GM18867 (cell line): ENCODE results near the gene ZNF436.

Source experiments
- ATAC-seq: cut with Tn5 transposase; IDR thresholded peaks from one replicate; pipeline ENCODE4 v1.9.1; 2021; ENCODE audit warnings: mild to moderate bottlenecking, moderate library complexity; ENCODE audit not compliant: unreplicated experiment

The ZNF436 gene

DNA sequence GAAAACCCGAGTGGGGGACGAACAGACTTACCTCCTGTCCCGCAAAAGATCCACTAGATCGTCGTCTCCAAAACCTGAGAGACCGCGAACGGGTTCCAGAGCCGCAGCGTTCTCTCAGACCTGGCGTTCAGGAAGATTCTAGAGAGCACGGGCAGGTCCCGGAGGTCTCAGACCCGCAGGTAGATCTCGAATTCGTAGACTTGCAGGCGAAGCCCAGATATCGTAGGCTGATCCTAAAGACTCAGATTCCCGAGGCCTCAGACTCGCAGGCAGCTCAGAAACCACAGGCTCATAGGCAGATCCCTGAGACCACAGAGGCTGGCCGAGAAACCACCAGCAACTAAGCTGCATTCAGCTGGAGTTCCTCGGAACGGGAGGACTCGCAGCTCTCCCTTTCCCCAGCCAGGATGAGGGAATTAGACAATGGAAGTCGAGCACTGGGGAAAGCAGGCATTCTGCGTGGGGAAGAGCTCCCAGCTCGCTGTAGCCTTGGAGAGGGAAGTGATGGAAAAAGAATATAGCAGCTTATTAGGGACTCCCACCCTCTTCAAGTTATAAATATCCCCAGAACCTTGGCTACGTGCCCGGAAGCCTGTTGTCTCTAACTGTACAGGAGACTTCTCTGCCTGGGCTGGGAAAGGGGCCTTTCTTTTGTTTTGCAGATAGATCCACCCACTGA is at the start of gene ZNF436:
Gene ZNF436, minus strand, starts transcription at position 502 of the 679 bp plus-strand sequence. CDS start 1,831 bp downstream, outside the sequence.
- ATAC-seq, result no peak

DNA sequence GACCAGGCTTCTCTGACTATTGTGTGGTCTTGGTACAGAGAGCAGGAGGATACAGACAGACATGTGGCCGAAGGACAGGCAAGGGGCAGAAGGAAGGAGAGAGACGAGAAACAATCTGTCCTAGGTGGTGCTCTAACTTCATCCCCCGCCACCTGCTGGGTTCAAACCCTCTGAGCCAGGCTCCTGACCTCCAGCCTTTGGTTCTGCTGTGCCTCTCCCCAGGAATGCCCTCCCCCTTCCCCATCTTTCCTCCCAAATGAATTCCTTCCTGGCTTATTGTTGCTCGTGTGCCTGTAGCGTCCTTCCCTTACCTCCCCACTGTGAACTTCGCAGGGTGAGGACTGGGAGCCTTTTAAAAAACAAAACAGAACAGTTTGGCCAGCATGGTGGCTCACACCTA is 49.5 kb upstream of the ZNF436 start:
- no peak for ATAC-seq

DNA sequence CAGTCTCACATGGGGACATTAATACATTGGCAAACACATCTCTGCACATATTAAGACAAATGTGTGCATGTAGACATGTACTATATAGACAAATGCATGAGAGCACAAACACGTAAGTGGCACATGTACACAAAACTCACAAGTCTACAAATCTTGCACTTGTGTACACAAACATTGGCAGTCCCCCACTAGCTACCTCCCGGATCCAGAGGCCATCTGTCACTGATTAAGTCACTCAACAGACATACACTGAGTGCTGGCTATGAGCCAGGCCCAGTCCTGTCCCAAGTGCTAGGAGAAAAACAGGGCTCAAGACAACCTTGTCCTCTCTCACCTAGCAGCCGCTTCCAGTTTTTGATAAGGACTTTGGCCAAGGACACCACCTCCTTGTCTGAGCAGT is 47.9 kb upstream of the ZNF436 start:
- ATAC-seq, result no peak

DNA sequence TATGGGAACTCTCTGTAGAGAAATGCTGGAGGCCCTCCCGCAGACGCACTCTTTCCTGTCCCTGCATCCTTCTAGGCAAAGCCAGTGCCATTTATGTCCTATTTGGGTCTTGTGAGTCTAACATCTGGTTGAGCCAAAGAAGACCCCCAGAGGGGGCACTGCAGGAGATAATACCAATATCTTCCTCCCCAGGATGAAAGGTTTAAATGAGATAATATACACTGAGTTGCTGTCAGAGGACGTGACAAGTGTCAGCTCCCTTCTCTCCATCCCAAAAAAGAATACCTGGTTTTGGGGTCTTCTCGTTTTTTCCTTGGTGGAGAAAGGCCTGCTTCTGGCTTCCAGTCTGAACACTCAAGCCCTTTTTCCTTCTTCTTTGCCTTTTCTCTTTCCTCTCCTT is 47.3 kb upstream of the ZNF436 start:
- no peak for ATAC-seq

DNA sequence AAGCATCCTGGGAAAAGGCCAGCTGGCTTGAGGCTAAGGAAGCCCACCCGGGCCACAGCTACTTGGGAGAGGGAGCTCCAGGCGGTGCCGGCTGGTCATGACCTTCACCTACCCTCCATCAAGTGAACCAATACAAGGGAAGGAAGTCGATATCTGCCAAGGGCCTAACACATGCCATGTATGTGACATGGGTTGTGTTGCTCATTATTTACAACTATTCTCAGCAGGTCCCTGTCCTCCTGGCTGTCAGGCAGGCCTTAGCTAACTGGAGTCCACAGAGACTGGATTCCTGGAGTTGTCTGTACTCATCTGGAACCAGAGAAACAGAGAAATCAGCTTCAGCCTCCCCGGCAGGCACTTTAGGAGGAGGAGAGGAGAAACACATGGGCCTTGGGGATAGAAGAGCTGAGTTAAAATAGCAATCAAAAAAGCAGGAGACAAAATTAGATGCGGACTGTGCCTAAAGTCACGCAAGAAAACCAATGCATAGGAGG is 39.2 kb upstream of the ZNF436 start:
- ATAC-seq, result no peak

DNA sequence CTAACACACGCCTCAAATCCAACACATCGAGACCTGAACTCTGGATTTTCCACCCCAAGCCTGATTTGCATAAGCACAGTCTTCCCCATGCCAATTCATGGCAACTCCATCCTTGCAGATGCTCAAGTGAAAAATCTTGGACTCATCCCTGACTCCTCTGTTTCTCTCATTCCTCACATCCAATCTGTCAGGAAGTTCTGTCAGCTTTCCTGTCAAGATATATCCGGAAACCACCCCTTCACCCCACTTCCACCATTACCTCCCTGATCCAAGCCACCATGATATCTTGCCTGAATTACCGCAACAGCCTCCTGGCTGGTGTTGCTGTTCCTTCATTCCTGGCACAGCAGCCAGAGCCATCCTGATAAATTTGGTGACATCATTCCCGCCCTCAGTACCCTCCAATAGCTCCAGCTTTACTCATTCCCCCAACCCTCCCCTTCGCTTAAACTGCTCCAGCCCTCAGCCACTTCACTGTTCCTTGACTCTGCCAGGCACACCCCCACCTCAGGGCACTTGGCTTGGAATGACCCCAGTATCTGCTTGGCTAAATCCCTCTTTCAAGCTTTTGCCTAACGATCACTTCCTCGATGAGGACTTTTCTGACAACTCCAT is 37.5 kb upstream of the ZNF436 start:
- no peak for ATAC-seq

DNA sequence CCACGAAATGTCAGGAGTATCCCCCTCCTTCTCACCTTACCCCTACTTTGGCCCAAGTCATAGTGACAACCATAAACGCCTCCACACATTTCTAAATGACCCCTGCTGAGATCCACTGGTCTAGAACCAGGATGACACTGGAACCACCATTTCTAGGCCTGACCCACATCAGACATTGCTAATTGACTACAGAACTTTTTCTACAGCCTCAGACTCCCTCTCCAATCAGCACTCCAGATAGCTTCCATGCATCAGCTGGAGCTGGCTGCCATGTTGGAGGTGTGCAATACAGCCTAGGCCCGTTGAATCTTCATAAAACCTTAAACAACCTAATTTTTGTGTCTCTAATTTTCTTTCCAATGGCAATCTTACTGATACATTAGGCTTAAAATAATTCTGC is 36.3 kb upstream of the ZNF436 start:
- ATAC-seq, result no peak

DNA sequence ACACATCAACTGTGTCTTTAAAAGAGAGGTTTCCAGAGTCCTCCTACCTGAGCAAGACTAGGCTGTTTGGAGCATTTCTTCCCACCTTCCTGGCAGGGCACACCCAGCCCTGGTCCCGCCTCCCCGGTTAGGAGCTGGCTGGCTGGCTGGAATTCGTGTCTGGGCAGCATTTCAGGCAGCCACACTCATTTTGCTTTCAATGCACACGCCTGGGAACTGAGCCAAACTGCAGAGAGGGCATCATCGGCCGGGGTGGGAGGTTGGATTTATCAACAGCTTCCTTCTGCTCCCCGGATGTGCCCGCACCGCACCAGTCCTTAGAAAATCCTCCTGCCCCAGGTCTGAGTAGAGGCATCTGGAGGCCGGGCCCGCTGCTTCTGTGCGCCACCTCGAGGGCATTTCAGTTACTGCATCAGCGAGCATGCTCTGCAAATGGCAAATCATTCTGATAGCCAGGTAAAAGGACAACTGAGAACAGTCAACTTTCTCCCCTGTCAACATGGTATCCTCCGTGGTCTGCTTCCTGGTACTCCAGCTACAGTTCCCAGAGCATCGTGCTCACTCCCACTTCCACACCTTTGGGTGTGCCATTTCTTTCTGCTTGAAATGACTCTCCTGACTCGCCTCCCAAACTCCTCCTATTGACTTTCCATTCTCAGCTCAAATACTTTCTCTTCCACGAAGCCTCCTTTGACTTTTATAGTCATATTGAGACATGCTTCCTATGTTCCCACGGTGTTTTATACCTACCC is 34.3 kb upstream of the ZNF436 start:
- ATAC-seq, result peak; percentile 48

DNA sequence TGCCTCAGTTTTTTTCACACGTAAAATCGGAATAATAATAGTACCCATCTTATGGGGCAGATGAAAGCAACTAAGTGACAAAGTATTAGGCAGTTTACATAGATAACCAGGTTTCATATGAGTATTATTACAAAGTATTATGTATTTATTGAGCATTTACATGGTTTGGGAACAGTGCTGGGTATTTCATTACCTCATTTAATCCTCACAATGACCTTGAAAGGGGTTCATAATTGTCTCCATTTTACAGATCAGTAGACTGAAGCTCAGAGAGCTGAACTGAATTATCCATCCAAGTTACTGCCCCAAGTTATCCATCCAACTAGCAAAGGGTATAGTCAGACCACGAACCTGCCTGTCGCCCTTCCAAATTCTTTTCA is 33.7 kb upstream of the ZNF436 start:
- ATAC-seq, result no peak

DNA sequence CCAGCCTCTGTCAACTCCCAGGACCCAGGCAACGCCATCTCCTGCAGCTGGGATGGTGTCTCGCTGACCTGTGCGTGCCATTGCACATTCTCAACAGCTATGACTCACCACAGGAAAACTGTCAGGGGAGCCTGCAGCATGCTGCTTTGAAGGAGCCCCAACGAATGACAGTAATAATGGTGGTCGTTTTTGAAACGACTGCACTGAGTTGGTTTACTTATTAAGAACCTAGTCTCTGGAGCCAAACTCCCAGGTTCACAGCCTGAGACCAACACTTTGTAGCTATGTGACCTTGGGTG is 33.4 kb upstream of the ZNF436 start:
- no peak for ATAC-seq

DNA sequence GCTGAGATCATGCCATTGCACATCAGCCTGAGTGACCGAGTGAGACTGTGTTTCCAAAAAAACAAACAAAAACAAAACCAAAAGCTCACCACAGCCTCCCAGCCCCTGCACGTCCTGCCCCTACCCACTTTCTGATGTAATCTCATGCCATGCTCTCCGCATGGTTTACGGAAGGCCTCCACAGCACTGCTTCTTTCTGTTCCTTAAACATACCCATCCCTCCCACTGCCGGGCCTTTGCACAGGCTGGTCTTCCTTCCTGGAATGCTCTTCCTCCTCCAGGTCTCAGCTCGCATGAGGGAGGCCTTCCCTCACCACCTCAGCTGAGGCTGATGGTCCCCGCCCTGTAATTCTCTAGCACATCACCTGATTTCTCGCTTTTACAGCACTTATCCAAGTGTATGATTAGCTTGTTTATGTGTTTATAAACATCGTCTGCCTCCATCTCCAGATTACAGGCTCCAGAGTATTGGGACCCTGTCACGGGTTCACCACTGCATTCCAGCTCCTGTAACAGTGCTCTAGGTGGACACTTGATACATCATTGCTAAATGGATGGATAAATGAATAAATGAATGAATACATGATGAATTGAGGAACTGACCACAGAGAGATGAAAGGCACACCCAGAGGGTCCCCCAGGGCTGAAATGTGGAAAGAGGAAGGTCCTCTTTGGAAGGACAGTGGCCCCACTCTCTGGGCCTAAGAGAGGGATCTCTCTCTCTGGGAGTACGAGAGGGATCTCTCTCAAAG is 32.8 kb upstream of the ZNF436 start:
- ATAC-seq, result no peak

DNA sequence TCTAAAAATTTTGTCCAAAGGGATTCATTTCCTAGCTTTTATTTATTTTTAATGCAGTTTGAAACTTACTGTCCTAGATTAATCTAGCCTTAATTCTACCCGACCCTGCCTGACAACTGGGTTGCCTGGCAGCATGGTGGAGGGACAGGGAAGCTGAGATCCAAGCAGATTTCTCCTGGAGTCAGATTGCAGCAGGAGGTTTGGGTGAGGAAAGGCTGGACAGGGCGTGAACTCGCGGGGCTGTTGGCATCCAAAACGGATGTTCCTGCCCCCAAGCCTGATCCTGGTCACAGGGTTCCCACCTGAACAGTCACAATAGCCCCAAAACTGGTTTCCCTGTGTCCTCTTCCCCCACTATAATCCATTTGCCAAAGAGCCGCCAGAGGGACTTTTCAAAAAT is 31.7 kb upstream of the ZNF436 start:
- ATAC-seq, result no peak

DNA sequence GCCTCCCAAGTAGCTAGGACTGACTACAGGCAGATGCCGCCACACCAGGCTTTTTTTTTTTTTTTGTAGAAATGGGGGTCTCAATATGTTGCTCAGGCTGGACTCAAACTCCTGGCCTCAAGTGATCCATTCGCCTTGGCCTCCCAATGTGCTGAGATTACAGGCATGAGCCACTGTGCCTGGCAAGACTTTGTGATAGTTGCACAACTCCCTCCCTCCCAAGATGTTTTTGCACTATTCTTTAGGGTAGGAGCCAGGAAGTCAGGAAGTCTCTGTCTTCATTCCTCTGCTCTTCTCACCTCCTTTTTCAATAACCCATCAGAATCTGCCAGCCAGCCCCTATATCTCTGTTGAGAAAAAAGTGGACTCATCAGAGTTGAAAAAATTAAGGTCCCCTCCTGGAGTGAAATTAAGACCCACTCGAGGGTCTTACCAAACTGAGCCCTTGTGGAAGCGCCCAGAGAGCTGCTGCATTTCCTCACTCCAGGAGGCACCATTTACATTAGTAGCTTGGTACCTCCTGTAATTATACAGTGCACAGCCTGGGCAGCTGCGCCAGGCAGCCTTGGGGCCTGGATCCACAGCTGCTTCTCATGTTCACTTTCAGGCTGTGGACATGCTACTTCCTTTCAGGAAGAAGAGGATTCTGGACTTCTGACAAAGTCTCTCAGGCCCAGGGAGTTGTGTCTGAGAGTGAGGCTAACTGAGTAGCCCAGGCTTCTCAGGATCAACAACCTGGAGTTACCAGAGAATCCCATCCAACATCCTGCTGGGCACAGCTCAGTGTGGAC is 30.9 kb upstream of the ZNF436 start:
- ATAC-seq, result no peak

DNA sequence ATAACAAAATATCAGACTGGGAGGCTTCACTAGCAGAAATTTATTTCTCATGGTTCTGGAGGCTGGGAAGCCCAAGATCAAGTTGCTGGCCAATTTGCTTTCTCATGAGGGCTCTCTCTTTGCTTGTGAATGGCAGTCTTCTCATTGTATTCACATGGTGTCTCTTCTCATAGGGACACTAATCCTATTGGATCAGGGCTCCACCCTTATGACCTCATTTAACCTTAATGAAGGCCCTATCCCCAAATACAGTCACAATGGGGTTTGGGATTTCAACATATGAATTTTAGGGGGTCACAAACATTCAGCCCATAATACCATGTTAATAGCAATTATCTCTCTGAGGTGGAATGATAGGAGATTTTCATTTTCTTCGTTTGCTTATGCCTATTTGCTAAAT is 29.6 kb upstream of the ZNF436 start:
- no peak for ATAC-seq

DNA sequence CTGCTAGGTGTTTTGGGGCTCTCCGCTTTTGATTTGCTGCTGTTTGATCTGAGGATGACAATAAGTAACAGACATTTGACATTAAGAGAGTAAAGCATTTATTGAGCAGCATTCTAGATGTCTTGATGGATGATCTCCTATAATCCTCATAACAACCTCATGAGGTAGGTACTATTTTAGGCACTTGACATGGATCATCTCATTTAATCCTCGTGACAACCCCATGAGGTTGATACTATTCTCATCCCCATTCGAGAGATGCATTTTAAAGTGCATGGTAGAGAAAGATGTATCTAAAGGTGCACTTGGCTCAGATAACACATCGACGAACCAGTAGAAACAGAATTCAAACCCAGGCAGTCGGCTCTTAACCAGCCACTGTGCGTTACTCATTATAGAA is 28.3 kb upstream of the ZNF436 start:
- no peak for ATAC-seq

DNA sequence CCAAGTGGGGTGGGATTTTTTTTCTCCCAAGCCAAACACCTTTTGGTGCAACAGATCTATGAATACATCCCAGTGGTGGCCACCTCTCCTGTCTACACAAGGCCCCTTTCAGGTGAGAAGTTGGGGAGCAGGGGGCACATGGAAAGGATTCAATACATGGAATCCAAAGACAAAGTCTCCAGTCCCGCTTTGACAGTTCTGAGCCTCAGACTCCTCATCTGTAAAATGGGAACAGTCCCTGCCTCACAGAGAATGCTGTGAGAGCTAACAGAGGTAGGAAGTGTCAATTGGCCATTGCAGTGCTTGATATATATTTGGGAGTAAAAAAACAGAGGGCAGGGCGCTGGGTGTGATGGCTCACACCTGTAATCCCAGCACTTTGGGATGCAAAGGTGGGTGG is 26.7 kb upstream of the ZNF436 start:
- no peak for ATAC-seq

DNA sequence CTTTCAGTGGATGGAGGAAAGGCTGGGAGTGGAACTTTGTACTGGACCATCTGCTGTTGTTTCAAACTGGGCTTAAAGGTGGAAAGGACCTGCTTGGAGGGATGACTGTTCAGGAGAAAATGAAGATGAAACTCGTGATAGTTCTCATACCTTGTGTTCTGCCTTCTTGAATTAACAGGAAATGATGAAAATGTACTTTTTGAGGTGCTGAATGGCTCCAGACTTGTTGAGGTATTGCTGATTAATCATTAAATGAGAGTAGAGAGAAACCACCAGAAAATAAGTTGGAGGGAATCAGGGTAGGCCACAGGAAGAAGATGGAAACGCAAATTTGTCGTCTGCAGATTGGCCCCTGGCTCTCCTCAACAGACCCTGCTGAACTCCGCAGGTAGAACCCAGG is 26.2 kb upstream of the ZNF436 start:
- no peak for ATAC-seq

DNA sequence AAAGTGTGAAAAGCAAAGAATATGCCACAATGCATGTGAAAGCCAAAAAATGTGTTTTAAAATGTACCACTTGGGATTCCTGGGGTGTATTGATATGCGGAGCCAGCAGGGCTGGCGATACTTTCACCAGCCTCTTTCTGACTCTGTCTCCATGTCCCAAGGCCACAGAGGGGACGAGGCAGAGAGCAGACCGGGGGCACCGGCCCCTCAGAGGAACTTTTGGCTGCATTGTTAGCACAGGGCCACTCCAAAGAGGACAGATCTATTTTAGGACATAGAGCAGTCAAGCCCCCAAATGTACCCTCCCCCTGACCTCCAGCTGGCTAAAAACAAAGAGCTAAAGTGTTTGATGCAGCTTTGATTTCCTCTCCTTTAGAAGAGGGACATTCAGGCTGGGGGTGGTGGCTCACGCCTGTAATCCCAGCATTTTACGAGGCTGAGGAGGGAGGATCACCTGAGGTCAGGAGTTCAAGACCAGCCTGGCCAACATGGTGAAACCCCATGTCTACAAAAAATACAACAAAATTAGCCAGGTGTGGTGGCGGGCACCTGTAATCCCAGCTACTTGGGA is 25.6 kb upstream of the ZNF436 start:
- no peak for ATAC-seq

DNA sequence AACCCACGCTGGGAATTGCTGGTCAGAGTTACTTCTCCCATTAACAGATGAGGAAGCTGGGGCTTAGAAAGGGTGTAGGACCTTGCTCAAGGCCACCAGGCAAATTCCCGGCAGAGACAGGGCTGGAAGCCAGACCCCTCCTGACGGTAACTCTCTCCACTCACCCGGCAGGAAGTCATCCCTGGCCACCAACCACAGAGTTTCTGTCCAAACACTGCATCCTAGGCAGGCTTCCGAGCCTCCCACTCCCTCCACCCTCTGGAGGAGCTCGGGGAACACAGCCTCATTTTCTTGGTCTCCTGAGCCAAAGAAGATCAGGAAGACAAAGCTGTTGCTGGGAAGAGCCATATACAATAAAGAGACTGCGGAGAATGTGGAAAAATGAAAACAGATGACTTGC is 25.0 kb upstream of the ZNF436 start:
- ATAC-seq, result no peak

DNA sequence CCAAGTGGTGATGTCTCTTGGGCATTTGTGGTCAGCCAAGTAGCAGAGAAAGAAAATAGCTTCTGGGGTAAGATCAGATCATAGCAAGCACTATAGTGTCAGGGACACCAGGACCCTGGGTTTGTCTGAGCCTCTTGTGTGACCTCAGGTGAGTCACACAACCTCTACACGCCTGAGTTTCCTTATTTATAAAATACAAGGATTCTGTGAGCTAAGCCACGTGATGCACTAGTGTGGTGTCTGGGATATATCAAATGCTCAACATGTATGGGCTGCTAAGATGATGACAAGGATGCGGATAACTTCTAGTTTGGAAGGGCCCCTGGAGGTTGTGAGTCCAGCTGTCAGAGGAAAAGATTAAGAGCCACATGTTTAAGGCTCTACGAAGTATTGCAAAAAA is 24.5 kb upstream of the ZNF436 start:
- no peak for ATAC-seq
